ENCODE results near the gene VEGFD.

VEGFD gene, protein sequence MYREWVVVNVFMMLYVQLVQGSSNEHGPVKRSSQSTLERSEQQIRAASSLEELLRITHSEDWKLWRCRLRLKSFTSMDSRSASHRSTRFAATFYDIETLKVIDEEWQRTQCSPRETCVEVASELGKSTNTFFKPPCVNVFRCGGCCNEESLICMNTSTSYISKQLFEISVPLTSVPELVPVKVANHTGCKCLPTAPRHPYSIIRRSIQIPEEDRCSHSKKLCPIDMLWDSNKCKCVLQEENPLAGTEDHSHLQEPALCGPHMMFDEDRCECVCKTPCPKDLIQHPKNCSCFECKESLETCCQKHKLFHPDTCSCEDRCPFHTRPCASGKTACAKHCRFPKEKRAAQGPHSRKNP

DNA sequence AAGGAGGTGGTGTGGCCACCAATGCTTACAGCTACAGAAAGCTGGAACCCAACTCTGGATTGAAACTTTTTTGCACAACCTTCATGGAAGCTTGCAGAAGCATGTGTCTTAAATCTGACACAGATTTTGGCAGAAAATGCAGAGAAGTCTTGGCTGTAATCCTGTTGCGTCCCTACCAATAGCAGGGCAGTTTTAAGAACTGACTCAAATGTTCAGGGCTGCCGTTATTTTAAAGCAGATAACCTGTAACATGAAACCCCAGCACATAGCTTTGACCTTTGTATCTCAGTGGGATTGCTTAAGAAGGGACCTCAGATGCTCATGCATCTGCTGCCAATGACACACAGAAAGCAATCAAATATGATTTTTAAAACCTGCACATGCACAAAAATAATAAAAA, at the start of gene VEGFD:
Gene VEGFD, minus strand, starts transcription at position 110 of the 400 bp plus-strand sequence. CDS start 467 bp downstream, outside the sequence.
- no peaks in the 10 kb centered on the region for H3K4me1 ChIP-seq (ENCODE audit: control insufficient read depth, insufficient read depth, low read length)
- no peak within 1 kb of the TSS for H3K4me3 ChIP-seq (ENCODE audit: low read length)
- no peaks in the 10 kb centered on the region for H3K9me3 ChIP-seq (ENCODE audit: control insufficient read depth, insufficient read depth, low read length)
- H3K27me3 ChIP-seq (ENCODE audit: control insufficient read depth, insufficient read depth, low read length) = no peaks in the 10 kb centered on the region
- no CpG with 5 or more reads among the region's 2 CpGs for WGBS (ENCODE audit: insufficient coverage, insufficient read length)
- no peak within 1 kb of the TSS for H3K27ac ChIP-seq (ENCODE audit: low read length)
- DNase-seq (ENCODE audit: low read depth, low spot score) = no peak
- no peaks in the 10 kb centered on the region for H3K36me3 ChIP-seq (ENCODE audit: control insufficient read depth, insufficient read depth, low read length)

DNA sequence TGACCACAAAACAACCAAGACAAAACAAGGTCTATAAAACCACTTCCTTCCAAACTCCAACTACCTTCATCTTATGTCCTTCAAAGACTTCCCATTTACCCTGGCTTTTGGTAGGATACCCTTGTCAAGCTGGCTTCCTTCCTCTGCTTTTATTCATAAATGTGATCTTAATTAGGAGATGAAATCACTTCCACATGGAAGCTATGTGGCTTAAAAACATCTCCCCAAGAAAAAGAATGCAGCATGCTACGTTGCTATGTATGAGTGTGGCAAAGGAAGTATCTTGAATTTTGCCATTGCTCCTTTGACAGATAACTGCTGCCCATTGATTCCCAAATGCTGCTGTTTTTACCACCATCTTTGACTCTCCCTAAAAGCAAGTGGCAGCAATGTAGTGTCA, 46.4 kb upstream of the VEGFD start:
- H3K36me3 ChIP-seq (ENCODE audit: control insufficient read depth, insufficient read depth, low read length) = no peaks in the 10 kb centered on the region
- no peak overlapping the region for H3K4me3 ChIP-seq (ENCODE audit: low read length)
- WGBS (ENCODE audit: insufficient coverage, insufficient read length) = no CpG with 5 or more reads among the region's 1 CpG
- no peaks in the 10 kb centered on the region for H3K9me3 ChIP-seq (ENCODE audit: control insufficient read depth, insufficient read depth, low read length)
- no peaks in the 10 kb centered on the region for H3K27me3 ChIP-seq (ENCODE audit: control insufficient read depth, insufficient read depth, low read length)
- H3K27ac ChIP-seq (ENCODE audit: low read length) = no peak overlapping the region
- DNase-seq (ENCODE audit: low read depth, low spot score) = no peak
- H3K4me1 ChIP-seq (ENCODE audit: control insufficient read depth, insufficient read depth, low read length) = no peaks in the 10 kb centered on the region

DNA sequence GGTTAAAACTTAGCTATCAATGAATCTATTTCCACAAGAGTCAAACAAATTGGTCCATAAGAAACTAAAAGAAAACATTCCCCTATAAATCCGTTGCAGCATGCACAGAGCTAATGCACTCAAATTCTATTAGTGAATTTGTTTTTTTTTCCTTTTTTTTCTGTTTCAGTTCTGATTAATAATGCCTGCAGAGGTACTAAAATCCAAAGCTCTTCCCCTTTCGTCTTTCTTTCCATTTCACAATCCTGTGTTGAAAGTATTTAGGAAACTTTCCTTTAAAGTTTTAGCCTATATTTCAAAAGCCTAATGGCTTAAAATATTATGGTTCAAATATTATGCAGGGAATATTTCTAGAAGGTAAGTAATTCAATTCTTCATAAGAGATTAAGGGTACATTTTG, 45.9 kb upstream of the VEGFD start:
- H3K4me3 ChIP-seq (ENCODE audit: low read length) = no peak overlapping the region
- DNase-seq (ENCODE audit: low read depth, low spot score) = no peak
- H3K36me3 ChIP-seq (ENCODE audit: control insufficient read depth, insufficient read depth, low read length) = no peaks in the 10 kb centered on the region
- H3K27ac ChIP-seq (ENCODE audit: low read length) = no peak overlapping the region
- no peaks in the 10 kb centered on the region for H3K4me1 ChIP-seq (ENCODE audit: control insufficient read depth, insufficient read depth, low read length)
- WGBS (ENCODE audit: insufficient coverage, insufficient read length) = no CpG with 5 or more reads among the region's 2 CpGs
- no peaks in the 10 kb centered on the region for H3K9me3 ChIP-seq (ENCODE audit: control insufficient read depth, insufficient read depth, low read length)
- no peaks in the 10 kb centered on the region for H3K27me3 ChIP-seq (ENCODE audit: control insufficient read depth, insufficient read depth, low read length)

DNA sequence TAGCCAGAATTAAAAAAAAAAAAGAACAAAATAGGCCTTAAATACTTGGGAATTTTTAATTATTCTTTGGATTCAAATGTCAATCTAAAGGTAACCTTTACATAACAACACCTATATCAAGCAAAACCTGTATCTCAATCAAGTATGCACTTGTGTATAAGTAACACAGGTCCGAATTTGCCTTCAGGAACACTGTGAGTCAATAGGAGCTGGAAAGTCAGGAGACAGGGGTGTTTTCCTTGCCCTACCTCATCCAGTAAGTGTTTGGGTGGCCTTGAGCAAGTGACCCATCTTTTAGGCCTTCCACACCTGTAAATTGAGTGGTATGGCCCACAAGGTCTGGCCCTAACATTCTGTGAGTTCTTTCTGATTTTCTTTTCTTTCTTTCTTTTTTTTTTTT, 40.8 kb upstream of the VEGFD start:
- Histone ChIP-seq H3K4me3 (ENCODE audit: low read length) (no peak overlapping the region), H3K9me3 (ENCODE audit: control insufficient read depth, insufficient read depth, low read length) (no peaks in the 10 kb centered on the region), H3K4me1 (ENCODE audit: control insufficient read depth, insufficient read depth, low read length) (no peaks in the 10 kb centered on the region), H3K27me3 (ENCODE audit: control insufficient read depth, insufficient read depth, low read length) (no peaks in the 10 kb centered on the region), H3K36me3 (ENCODE audit: control insufficient read depth, insufficient read depth, low read length) (no peaks in the 10 kb centered on the region), H3K27ac (ENCODE audit: low read length) (no peak overlapping the region)
- no CpG with 5 or more reads among the region's 1 CpG for WGBS (ENCODE audit: insufficient coverage, insufficient read length)
- DNase-seq (ENCODE audit: low read depth, low spot score) = no peak

DNA sequence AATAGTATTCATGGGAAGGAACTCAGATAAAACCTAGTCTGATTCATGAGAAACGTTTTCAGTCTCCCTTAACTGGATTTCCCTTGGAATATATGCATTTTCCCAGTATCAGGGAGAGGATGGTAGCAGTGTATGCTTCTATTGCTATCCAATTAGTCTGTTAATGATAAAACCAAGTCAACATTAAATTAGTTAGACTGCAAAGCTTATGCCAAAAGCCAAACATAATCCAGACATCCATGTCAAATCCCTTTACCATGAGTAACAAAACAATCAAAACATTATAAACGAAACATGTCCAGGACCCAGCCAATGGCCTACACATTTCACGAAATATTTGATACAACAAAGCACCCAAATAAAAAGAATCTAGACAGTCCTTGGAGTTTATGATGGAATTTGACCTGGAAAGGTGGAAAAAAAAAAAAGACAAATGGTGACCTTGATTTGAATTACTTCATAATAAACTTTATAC, 34.5 kb upstream of the VEGFD start:
- Histone ChIP-seq H3K36me3 (ENCODE audit: control insufficient read depth, insufficient read depth, low read length) (no peaks in the 10 kb centered on the region), H3K9me3 (ENCODE audit: control insufficient read depth, insufficient read depth, low read length) (no peaks in the 10 kb centered on the region), H3K4me3 (ENCODE audit: low read length) (no peak overlapping the region), H3K27ac (ENCODE audit: low read length) (no peak overlapping the region), H3K4me1 (ENCODE audit: control insufficient read depth, insufficient read depth, low read length) (no peaks in the 10 kb centered on the region), H3K27me3 (ENCODE audit: control insufficient read depth, insufficient read depth, low read length) (no peaks in the 10 kb centered on the region)
- no peak for DNase-seq (ENCODE audit: low read depth, low spot score)
- no CpG with 5 or more reads among the region's 3 CpGs for WGBS (ENCODE audit: insufficient coverage, insufficient read length)

DNA sequence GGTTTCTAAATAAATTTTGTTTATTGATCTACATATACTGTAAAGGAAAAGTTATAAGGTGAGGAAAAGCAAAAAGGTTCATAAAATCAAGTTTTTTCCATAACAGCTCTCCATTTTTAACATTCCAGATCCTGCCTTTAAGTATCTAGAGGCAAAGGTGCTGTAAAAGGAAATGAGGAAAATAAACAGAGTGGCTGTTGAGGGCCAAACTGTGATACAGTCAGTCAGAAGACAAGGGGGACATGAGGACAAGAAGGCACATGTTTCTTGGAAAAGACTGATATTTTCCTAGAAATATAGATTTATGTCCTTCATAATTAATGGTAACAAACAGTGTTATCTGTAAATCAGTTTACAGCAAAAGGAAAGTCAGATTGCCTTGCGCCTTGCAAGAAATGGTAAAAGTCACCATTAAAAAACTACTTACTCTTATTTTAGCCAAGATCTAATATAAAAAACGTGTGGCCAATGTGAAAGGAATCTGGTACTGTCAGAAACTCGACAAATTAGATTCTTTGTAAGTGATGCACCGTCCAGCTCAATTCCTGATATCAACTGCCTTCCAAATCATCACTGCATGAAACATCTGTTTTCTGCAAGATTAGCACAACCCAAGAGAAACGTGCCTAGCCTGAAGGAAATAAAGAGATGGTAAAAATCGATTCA, 34.0 kb upstream of the VEGFD start:
- no peak for DNase-seq (ENCODE audit: low read depth, low spot score)
- no peak overlapping the region for H3K27ac ChIP-seq (ENCODE audit: low read length)
- H3K4me1 ChIP-seq (ENCODE audit: control insufficient read depth, insufficient read depth, low read length) = no peaks in the 10 kb centered on the region
- no peaks in the 10 kb centered on the region for H3K27me3 ChIP-seq (ENCODE audit: control insufficient read depth, insufficient read depth, low read length)
- WGBS (ENCODE audit: insufficient coverage, insufficient read length) = no CpG with 5 or more reads among the region's 6 CpGs
- no peaks in the 10 kb centered on the region for H3K9me3 ChIP-seq (ENCODE audit: control insufficient read depth, insufficient read depth, low read length)
- H3K4me3 ChIP-seq (ENCODE audit: low read length) = no peak overlapping the region
- H3K36me3 ChIP-seq (ENCODE audit: control insufficient read depth, insufficient read depth, low read length) = no peaks in the 10 kb centered on the region

DNA sequence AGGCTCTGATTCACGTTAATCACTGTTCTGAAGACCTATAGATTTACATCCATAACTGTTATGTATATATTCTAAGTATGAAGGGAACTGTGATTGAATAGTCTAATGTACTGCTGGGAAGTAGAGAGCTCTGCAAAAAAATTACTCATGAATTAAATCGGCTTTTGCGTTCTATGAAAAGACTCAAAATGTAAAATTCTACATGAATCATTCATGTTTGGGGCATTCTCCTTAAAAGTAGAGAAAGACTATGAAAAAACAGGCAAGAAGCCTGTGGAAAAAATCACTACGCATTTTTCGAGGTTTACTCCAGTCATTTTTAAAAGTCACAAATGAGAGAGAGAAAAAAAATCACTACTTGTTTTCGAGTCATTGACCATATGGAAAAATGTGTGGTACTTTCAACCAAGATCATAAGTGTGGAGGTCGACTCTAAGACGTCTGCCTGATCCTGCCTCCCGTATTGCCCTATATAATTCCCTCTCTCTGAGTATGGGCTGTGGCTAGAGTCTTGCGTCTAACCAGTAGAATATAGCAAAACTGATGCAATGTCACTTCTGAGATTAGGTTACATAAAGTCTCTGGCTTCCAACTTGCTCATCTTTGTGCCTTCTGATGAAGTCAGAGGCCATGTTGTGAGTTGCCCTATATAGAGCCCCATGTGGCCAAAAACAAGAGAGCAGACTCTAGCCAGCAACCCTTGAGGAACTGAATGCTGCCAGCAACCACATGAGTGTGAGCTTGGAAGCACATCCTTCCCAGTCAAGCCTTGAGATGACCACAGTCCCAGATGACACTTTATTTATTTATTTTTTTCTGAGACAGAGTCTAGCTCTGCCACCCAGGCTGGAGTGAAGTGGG, 32.1 kb upstream of the VEGFD start:
- no peak for DNase-seq (ENCODE audit: low read depth, low spot score)
- Histone ChIP-seq H3K4me1 (ENCODE audit: control insufficient read depth, insufficient read depth, low read length) (no peaks in the 10 kb centered on the region), H3K9me3 (ENCODE audit: control insufficient read depth, insufficient read depth, low read length) (no peaks in the 10 kb centered on the region), H3K27ac (ENCODE audit: low read length) (no peak overlapping the region), H3K27me3 (ENCODE audit: control insufficient read depth, insufficient read depth, low read length) (no peaks in the 10 kb centered on the region), H3K4me3 (ENCODE audit: low read length) (no peak overlapping the region), H3K36me3 (ENCODE audit: control insufficient read depth, insufficient read depth, low read length) (no peaks in the 10 kb centered on the region)
- no CpG with 5 or more reads among the region's 10 CpGs for WGBS (ENCODE audit: insufficient coverage, insufficient read length)

DNA sequence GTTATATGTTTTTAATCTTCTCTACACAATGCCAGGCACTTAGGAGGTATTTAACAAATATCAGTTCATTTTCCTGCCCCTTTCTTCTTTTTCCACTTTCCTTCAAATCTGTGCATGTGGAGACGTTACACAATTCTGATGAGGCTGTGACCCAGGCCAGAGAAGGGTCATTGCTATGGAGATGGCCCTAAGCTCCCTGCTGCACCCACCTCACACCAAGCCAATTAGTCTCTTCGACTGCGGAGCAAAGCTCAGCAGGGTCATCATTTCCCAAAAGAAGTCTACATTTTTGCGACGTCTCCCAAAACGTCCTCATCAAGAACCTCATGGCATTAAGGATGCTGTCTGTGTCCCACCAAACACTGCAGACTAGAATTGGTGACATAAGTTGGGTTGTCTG, 28.9 kb upstream of the VEGFD start:
- H3K27me3 ChIP-seq (ENCODE audit: control insufficient read depth, insufficient read depth, low read length) = no peaks in the 10 kb centered on the region
- DNase-seq (ENCODE audit: low read depth, low spot score) = no peak
- WGBS (ENCODE audit: insufficient coverage, insufficient read length) = no CpG with 5 or more reads among the region's 6 CpGs
- H3K27ac ChIP-seq (ENCODE audit: low read length) = no peak overlapping the region
- no peak overlapping the region for H3K4me3 ChIP-seq (ENCODE audit: low read length)
- H3K9me3 ChIP-seq (ENCODE audit: control insufficient read depth, insufficient read depth, low read length) = no peaks in the 10 kb centered on the region
- no peaks in the 10 kb centered on the region for H3K4me1 ChIP-seq (ENCODE audit: control insufficient read depth, insufficient read depth, low read length)
- no peaks in the 10 kb centered on the region for H3K36me3 ChIP-seq (ENCODE audit: control insufficient read depth, insufficient read depth, low read length)

DNA sequence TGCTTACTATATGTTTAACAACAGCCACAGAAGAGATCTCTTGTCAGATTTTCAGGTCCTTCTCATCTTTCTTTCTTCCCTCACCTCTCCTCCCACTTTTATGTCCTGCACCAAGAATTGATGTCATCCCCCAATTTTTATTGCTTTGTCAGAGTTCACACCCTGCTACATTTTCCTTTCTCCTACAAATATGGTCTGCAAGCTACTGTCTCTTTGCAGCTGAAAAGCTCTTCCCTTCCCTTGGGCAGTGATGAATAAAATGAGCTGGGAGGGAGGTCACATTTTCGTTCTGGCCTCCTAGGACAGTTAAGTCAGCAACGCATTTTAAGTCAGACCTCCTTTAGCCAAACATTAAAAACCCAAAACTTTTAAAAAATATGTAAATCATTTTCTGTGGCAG, 26.7 kb upstream of the VEGFD start:
- Histone ChIP-seq H3K36me3 (ENCODE audit: control insufficient read depth, insufficient read depth, low read length) (no peaks in the 10 kb centered on the region), H3K9me3 (ENCODE audit: control insufficient read depth, insufficient read depth, low read length) (no peaks in the 10 kb centered on the region), H3K27ac (ENCODE audit: low read length) (no peak overlapping the region), H3K27me3 (ENCODE audit: control insufficient read depth, insufficient read depth, low read length) (no peaks in the 10 kb centered on the region), H3K4me1 (ENCODE audit: control insufficient read depth, insufficient read depth, low read length) (no peaks in the 10 kb centered on the region), H3K4me3 (ENCODE audit: low read length) (no peak overlapping the region)
- WGBS (ENCODE audit: insufficient coverage, insufficient read length) = no CpG with 5 or more reads among the region's 2 CpGs
- no peak for DNase-seq (ENCODE audit: low read depth, low spot score)

DNA sequence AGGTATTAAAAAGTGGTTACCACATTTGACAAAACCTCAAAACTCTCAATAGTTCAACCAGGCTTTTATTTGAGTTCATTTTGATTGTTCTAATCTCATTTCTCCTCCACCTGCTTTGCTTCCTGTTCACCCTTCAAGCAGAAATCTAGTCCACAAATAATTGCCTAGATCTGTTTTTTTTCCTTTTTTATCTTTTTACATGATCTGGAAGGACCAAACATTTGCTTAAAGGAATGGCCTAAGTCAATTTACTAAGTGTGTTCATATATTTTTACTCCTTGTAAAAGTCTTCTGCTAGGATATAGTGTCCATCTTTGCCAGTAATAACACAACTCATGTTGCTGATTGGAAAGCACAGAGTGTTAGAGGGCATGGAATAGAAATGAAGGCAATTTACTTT, 26.2 kb upstream of the VEGFD start:
- DNase-seq (ENCODE audit: low read depth, low spot score) = no peak
- Histone ChIP-seq H3K9me3 (ENCODE audit: control insufficient read depth, insufficient read depth, low read length) (no peaks in the 10 kb centered on the region), H3K27me3 (ENCODE audit: control insufficient read depth, insufficient read depth, low read length) (no peaks in the 10 kb centered on the region)

More for the DNA sequence above, 26.2 kb upstream of the VEGFD start:
- H3K4me1 ChIP-seq (ENCODE audit: control insufficient read depth, insufficient read depth, low read length) = no peaks in the 10 kb centered on the region
- H3K4me3 ChIP-seq (ENCODE audit: low read length) = no peak overlapping the region
- no peak overlapping the region for H3K27ac ChIP-seq (ENCODE audit: low read length)
- no peaks in the 10 kb centered on the region for H3K36me3 ChIP-seq (ENCODE audit: control insufficient read depth, insufficient read depth, low read length)
